SK-N-SH (cell line): ENCODE measurements around the gene NOL4L. TPM values are rescaled to one million over a fixed set of nuclear protein-coding genes. Genes with fewer than 3 reads are reported as not detected.
"Not testable (repeated sequence)": the region's sequence is repeated elsewhere in the genome, so short reads cannot be mapped to it uniquely, and the experiment has no call there.

Experiments
- CTCF ChIA-PET: fragments of 300-600, 350-600 bp; formaldehyde crosslinking; extraction: SDS; loops from one replicate; lab custom pipeline; 2021; lab: Yijun Ruan, JAX
- POLR2A ChIA-PET: fragments of 350-600 bp; sonication (Branson Sonifier 250); formaldehyde crosslinking; extraction: SDS; loops from one replicate; lab custom pipeline; 2020; ENCODE audit warnings: antibody characterized with exemption, inconsistent platforms; lab: Yijun Ruan, JAX
- DNase-seq: peaks from one replicate; pipeline ENCODE4 v3.0.0; 2012
- H2AFZ ChIP-seq: fragments of 200-600 bp; sonication (generic); 2 replicates; pipeline ENCODE4 v1.8.1; 2016; ENCODE audit warnings: antibody characterized with exemption, mild to moderate bottlenecking, low read depth
- H3F3A ChIP-seq: fragments of 200-600 bp; sonication (generic); replicated peaks from 2 replicates; pipeline ENCODE3; 2016; ENCODE audit warnings: antibody characterized with exemption, mild to moderate bottlenecking; ENCODE audit not compliant: insufficient read depth
- H3K27ac ChIP-seq, 2 experiments: fragments of 200-500 bp in 1 of 2; fragments of 200-600 bp in 1 of 2; sonication (Bioruptor generic) in 1 of 2; sonication (generic), shearing (Covaris generic) in 1 of 2; 2 replicates each; pipeline versions ENCODE4 v1.5.1 to v1.6.1; 2014 to 2016; ENCODE audit warnings: low read depth in 2 of 2, inconsistent platforms in 1 of 2, low read length in 1 of 2, mild to moderate bottlenecking in 1 of 2, mixed read lengths in 1 of 2
- H3K27me3 ChIP-seq: fragments of 200-600 bp; sonication (generic), shearing (Covaris generic); 2 replicates; pipeline ENCODE4 v1.6.1; 2016; ENCODE audit warnings: mixed run types; ENCODE audit not compliant: insufficient read depth
- H3K36me3 ChIP-seq, 2 experiments: fragments of 200-500 bp in 1 of 2; fragments of 200-600 bp in 1 of 2; sonication (Bioruptor generic) in 1 of 2; sonication (generic) in 1 of 2; replicated peaks in 1 of 2; 2 replicates each; pipeline versions ENCODE3 to v1.5.1; 2014 to 2016; ENCODE audit warnings: low read length in 1 of 2, mild to moderate bottlenecking in 1 of 2; ENCODE audit not compliant: insufficient read depth in 2 of 2, control insufficient read depth in 1 of 2
- H3K4me1 ChIP-seq, 2 experiments: fragments of 200-500 bp in 1 of 2; fragments of 200-600 bp in 1 of 2; sonication (Bioruptor generic) in 1 of 2; sonication (generic), shearing (Covaris generic) in 1 of 2; 2 replicates each; pipeline versions ENCODE4 v1.5.1 to v1.6.1; 2014 to 2016; ENCODE audit warnings: low read depth in 1 of 2, low read length in 1 of 2, mixed run types in 1 of 2; ENCODE audit not compliant: insufficient read depth in 2 of 2, control insufficient read depth in 1 of 2
- H3K4me2 ChIP-seq: fragments of 200-600 bp; sonication (generic), shearing (Covaris generic); 2 replicates; pipeline ENCODE4 v1.6.1; 2017; ENCODE audit warnings: mixed run types
- H3K4me3 ChIP-seq, 2 experiments: fragments of 200-500 bp in 1 of 2; fragments of 200-600 bp in 1 of 2; sonication (Bioruptor generic) in 1 of 2; sonication (generic), shearing (Covaris generic) in 1 of 2; 2 replicates each; pipeline versions ENCODE4 v1.5.1 to v1.8.1; 2014 to 2016; ENCODE audit warnings: low read depth in 2 of 2, inconsistent platforms in 1 of 2, low read length in 1 of 2, mild to moderate bottlenecking in 1 of 2, mixed read lengths in 1 of 2, moderate library complexity in 1 of 2
- H3K79me2 ChIP-seq: fragments of 200-600 bp; sonication (generic); 2 replicates; pipeline ENCODE4 v1.8.1; 2017; ENCODE audit warnings: mild to moderate bottlenecking; ENCODE audit not compliant: insufficient read depth
- H3K9ac ChIP-seq: fragments of 200-600 bp; sonication (generic); 2 replicates; pipeline ENCODE4 v1.6.1; 2017; ENCODE audit warnings: mixed run types
- H3K9me2 ChIP-seq: fragments of 200-600 bp; sonication (generic); 2 replicates; pipeline ENCODE4 v1.6.1; 2017; ENCODE audit warnings: mixed run types
- H3K9me3 ChIP-seq: fragments of 200-600 bp; sonication (generic); 2 replicates; pipeline ENCODE4 v1.6.1; 2017; ENCODE audit warnings: mixed run types, mild to moderate bottlenecking, moderate library complexity
- H4K20me1 ChIP-seq: fragments of 200-600 bp; sonication (generic); 2 replicates; pipeline ENCODE4 v1.6.1; 2017; ENCODE audit warnings: mild to moderate bottlenecking, mixed run types; ENCODE audit not compliant: insufficient read depth
- CHD2 ChIP-seq: fragments of 150-350 bp; IDR thresholded peaks from 2 replicates; pipeline ENCODE4 v1.6.1; 2018; ENCODE audit warnings: low read length; ENCODE audit not compliant: partially characterized antibody
- FOXM1 ChIP-seq: IDR thresholded peaks from 2 replicates; pipeline ENCODE4 v1.4.0; 2012; ENCODE audit warnings: low read depth, mild to moderate bottlenecking
- IRF3 ChIP-seq: fragments of 150-350 bp; IDR thresholded peaks from 2 replicates; pipeline ENCODE4 v1.6.1; 2016; ENCODE audit warnings: mild to moderate bottlenecking, low read depth, low read length
- MEF2A ChIP-seq: IDR thresholded peaks from 2 replicates; pipeline ENCODE4 v1.4.0; 2012; ENCODE audit warnings: low read depth, borderline replicate concordance
- MXI1 ChIP-seq: IDR thresholded peaks from 2 replicates; pipeline ENCODE4 v1.6.1; 2012; ENCODE audit warnings: mild to moderate bottlenecking, low read depth, low read length, improper control_type of control experiment
- NFIC ChIP-seq: IDR thresholded peaks from 2 replicates; pipeline ENCODE4 v1.4.0; 2012; ENCODE audit warnings: borderline replicate concordance
- RAD21 ChIP-seq: IDR thresholded peaks from 2 replicates; pipeline ENCODE4 v1.6.1; 2012; ENCODE audit warnings: mild to moderate bottlenecking, low read length
- RCOR1 ChIP-seq: fragments of 150-350 bp; IDR thresholded peaks from 2 replicates; pipeline ENCODE4 v1.6.1; 2017; ENCODE audit warnings: antibody characterized with exemption, low read length
- REST ChIP-seq: IDR thresholded peaks from 2 replicates; pipeline ENCODE4 v1.6.1; 2012; ENCODE audit warnings: mild to moderate bottlenecking, low read depth, low read length, moderate library complexity
- RXRA ChIP-seq: IDR thresholded peaks from 2 replicates; pipeline ENCODE4 v1.4.0; 2012; ENCODE audit warnings: low read depth, mild to moderate bottlenecking, borderline replicate concordance
- SIN3A ChIP-seq: IDR thresholded peaks from 2 replicates; pipeline ENCODE4 v1.6.1; 2012; ENCODE audit warnings: low read depth, mild to moderate bottlenecking, low read length, moderate library complexity, borderline replicate concordance
- SMC3 ChIP-seq: IDR thresholded peaks from 2 replicates; pipeline ENCODE4 v1.6.1; 2012; ENCODE audit warnings: low read depth, low read length, improper control_type of control experiment
- TCF12 ChIP-seq: IDR thresholded peaks from 2 replicates; pipeline ENCODE4 v1.4.0; 2012
- TEAD4 ChIP-seq: IDR thresholded peaks from 2 replicates; pipeline ENCODE4 v1.4.0; 2012; ENCODE audit warnings: mild to moderate bottlenecking, borderline replicate concordance; ENCODE audit not compliant: insufficient read depth
- YY1 ChIP-seq: IDR thresholded peaks from 2 replicates; pipeline ENCODE4 v1.4.0; 2012; ENCODE audit warnings: low read depth, mild to moderate bottlenecking
- ZBTB33 ChIP-seq: IDR thresholded peaks from 2 replicates; pipeline ENCODE4 v1.4.0; 2012; ENCODE audit warnings: low read depth, borderline replicate concordance
- WGBS: methylation state at CpG from one replicate; pipeline ENCODE4 v1.1.6; 2017; ENCODE audit warnings: low lambda C conversion rate; 5-methylcytosine and 5-hydroxymethylcytosine counted together
- polyA plus RNA-seq, 3 experiments: library from polyadenylated mRNA; depleted of rRNA; stranded (reverse); fragments of >200 nt; gene quantifications; 2 replicates each; pipeline ENCODE4 v1.2.3, GENCODE V29; 2012

NOL4L gene
- polyA plus RNA-seq, 1 of the 3 experiments (the other 2 are of a cell fraction) = 14.3 TPM

GRCh38 chr20:32595143-32595542, 10.0 kb upstream of the NOL4L start (continued):
- TF ChIP-seq REST (no peak), RAD21 (no peak), CHD2 (no peak)

- H3K4me3 ChIP-seq, H2AFZ ChIP-seq, DNase-seq, H3K9ac ChIP-seq, H3K4me1 ChIP-seq, H3K27ac ChIP-seq, H3K9me2 ChIP-seq, H3K79me2 ChIP-seq, H3K9me3 ChIP-seq, H3K4me2 ChIP-seq, H3K27me3 ChIP-seq, H4K20me1 ChIP-seq, CTCF ChIA-PET, POLR2A ChIA-PET, H3K36me3 ChIP-seq, H3F3A ChIP-seq: not testable (repeated sequence)
- whole genome bisulfite sequencing = 84% methylated on average over 5 of the region's 5 CpGs
Measured at GRCh38 chr20:32594669-32595068, 9.5 kb upstream of the NOL4L start.

- POLR2A ChIA-PET = no interaction called here
- no peaks in the 10 kb centered on the region for H3F3A ChIP-seq
- TF ChIP-seq IRF3 = no peak
- no peak for TF ChIP-seq RCOR1
- TF ChIP-seq CHD2 = no peak
- no peak for TF ChIP-seq SMC3
- no peak for TF ChIP-seq ZBTB33
- no peak for TF ChIP-seq YY1
- TF ChIP-seq TCF12 = no peak
- TF ChIP-seq MXI1 = no peak
- TF ChIP-seq RXRA = no peak
- no peak for TF ChIP-seq REST
- TF ChIP-seq MEF2A = no peak
- no peak for TF ChIP-seq TEAD4
- TF ChIP-seq RAD21 = no peak
- no peak for TF ChIP-seq SIN3A
- TF ChIP-seq NFIC = no peak
- TF ChIP-seq FOXM1 = no peak
Measured at GRCh38 chr20:32594204-32594603, 9.1 kb upstream of the NOL4L start.

More at GRCh38 chr20:32594204-32594603, 9.1 kb upstream of the NOL4L start:
- H3K79me2 ChIP-seq = no peaks in the 10 kb centered on the region
- H3K4me3 ChIP-seq = no peak overlapping the region
- no peaks in the 10 kb centered on the region for H3K9me2 ChIP-seq
- H3K36me3 ChIP-seq = no peaks in the 10 kb centered on the region
- 82% methylated on average over 4 of the region's 5 CpGs for WGBS
- H3K9ac ChIP-seq = no peak overlapping the region
- H3K27me3 ChIP-seq = peaks cover 5% of the 10 kb centered on the region; the same call in 1 of the 2 replicates
- no peaks in the 10 kb centered on the region for H3K9me3 ChIP-seq
- no peak for DNase-seq
- no peak overlapping the region for H3K27ac ChIP-seq
- CTCF ChIA-PET = no interaction called here
- no peak overlapping the region for H3K4me2 ChIP-seq
- H3K4me1 ChIP-seq = no peaks in the 10 kb centered on the region
- no peak overlapping the region for H2AFZ ChIP-seq
- no peaks in the 10 kb centered on the region for H4K20me1 ChIP-seq
